Measurements from ENCODE around the gene NBDY. TPM values are rescaled to one million over a fixed set of nuclear protein-coding genes. Genes with fewer than 3 reads are reported as not detected.
A peak's percentile ranks its signal among the peaks of the same experiment; 100 is the strongest.

The NBDY gene
- total and polyA plus RNA-seq, 7 donors, result 5.2 to 15.6 (median 6.7) TPM

DNA sequence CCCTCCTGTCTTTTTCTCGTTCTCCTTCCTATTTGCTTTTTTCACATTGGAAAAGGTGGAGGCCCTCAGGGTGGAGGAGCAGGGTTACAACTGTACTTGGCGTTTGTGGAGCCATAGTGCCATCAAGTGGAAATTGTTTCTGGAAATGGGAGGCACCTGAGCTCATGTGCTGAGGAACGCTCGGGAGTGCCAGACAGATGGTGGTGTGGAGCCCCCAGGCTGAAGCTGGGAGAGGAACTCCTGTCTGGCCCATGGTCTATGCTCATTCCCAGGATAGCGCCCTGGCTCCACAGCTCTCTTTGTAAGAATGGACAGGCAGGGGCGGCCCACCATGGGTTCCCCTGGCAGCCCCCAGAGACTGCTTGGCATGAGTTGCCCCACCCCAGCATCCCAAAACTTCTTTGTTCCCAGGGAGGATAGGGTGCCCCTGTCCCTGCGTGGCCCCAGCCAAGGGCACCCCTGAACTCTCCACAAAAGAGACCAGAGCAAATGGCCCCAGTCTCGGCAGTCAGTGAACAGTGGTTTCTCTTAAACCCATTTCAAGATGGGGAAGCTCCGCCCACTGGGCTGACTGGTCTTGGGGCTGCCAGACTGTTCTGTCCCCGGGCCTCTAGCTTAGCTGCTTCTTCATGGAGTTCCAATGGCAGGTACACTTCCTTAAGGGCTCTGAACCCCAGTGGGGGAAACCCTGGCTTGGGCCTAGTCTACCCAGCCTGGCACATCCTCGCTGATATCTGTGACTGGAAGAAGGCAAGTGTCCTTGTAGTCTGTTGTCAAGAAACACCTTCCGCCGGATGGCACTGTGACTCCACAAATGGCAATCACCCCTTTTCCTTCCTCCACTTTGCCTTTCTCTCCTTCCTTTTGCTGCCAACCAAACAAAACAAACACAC is 70.1 kb downstream of the NBDY start:
- DNase-seq, result peak in 1 of 2 donors; percentile 62
- H3K9me3 ChIP-seq, result no peaks in the 10 kb centered on the region
- no peaks in the 10 kb centered on the region for H3K36me3 ChIP-seq (ENCODE audit: insufficient read depth in 1 of 2, low read depth in 1 of 2)
- peak overlapping the region; percentile 52 for H3K27ac ChIP-seq
- peak; percentile 59 to 68 (median 64) for ATAC-seq
- intact Hi-C loops (cut with DNase I), result loop anchor here in 1 of 2 donors (5.0 to 10.0 kb wide), 2 partner anchors 42 to 1226 kb away; no protein-coding TSS in a partner anchor
- peak overlapping the region; percentile 50 for H3K4me3 ChIP-seq
- TF ChIP-seq, protein P1, sequence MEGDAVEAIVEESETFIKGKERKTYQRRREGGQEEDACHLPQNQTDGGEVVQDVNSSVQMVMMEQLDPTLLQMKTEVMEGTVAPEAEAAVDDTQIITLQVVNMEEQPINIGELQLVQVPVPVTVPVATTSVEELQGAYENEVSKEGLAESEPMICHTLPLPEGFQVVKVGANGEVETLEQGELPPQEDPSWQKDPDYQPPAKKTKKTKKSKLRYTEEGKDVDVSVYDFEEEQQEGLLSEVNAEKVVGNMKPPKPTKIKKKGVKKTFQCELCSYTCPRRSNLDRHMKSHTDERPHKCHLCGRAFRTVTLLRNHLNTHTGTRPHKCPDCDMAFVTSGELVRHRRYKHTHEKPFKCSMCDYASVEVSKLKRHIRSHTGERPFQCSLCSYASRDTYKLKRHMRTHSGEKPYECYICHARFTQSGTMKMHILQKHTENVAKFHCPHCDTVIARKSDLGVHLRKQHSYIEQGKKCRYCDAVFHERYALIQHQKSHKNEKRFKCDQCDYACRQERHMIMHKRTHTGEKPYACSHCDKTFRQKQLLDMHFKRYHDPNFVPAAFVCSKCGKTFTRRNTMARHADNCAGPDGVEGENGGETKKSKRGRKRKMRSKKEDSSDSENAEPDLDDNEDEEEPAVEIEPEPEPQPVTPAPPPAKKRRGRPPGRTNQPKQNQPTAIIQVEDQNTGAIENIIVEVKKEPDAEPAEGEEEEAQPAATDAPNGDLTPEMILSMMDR (IDR thresholded peaks at IDR 0.05), result peak; percentile 65
- peaks cover 27% of the 10 kb centered on the region for H3K4me1 ChIP-seq
- no peaks in the 10 kb centered on the region for H3K27me3 ChIP-seq (ENCODE audit: insufficient read depth in 3 of 3, low read length in 2 of 3)
- WGBS, 3 donors, result 62 to 73% (median 70%) methylated on average over 12 to 13 of the region's 13 CpGs

- DNase-seq, result no peak
- peaks cover 36% of the 10 kb centered on the region for H3K4me1 ChIP-seq
- H3K9me3 ChIP-seq, result no peaks in the 10 kb centered on the region
- no peak overlapping the region for H3K27ac ChIP-seq
- no peaks in the 10 kb centered on the region for H3K27me3 ChIP-seq (ENCODE audit: insufficient read depth in 3 of 3, low read length in 2 of 3)
- TF ChIP-seq, protein P1 (IDR thresholded peaks at IDR 0.05), result no peak
- no peaks in the 10 kb centered on the region for H3K36me3 ChIP-seq (ENCODE audit: insufficient read depth in 1 of 2, low read depth in 1 of 2)
- intact Hi-C loops (cut with DNase I), result no loop called here
- WGBS, 3 donors, result 83 to 92% (median 89%) methylated on average over 2 to 3 of the region's 3 CpGs
- no peak for ATAC-seq
- H3K4me3 ChIP-seq, result no peak overlapping the region
Measured at GRCh38 chrX:56800307-56800706, 71.3 kb downstream of the NBDY start.

GRCh38 chrX:56800801-56801200 is 71.8 kb downstream of the NBDY start:
- intact Hi-C loops (cut with DNase I), result no loop called here
- no peaks in the 10 kb centered on the region for H3K9me3 ChIP-seq

GRCh38 chrX:56802428-56802827 is 73.4 kb downstream of the NBDY start:
- H3K4me1 ChIP-seq, result peaks cover 36% of the 10 kb centered on the region
- TF ChIP-seq, protein P1 (IDR thresholded peaks at IDR 0.05), result no peak
- peak; percentile 6 to 26 (median 16) for ATAC-seq
- intact Hi-C loops (cut with DNase I), result loop anchor here in 1 of 2 donors (2.0 kb wide), 1 partner anchor 176 kb away; no protein-coding TSS in a partner anchor
- H3K27me3 ChIP-seq (ENCODE audit: insufficient read depth in 3 of 3, low read length in 2 of 3), result no peaks in the 10 kb centered on the region
- peak overlapping the region; percentile 92 for H3K27ac ChIP-seq
- peak in 1 of 2 donors; percentile 57 for DNase-seq
- peak overlapping the region; percentile 84 for H3K4me3 ChIP-seq
- H3K36me3 ChIP-seq (ENCODE audit: insufficient read depth in 1 of 2, low read depth in 1 of 2), result no peaks in the 10 kb centered on the region
- H3K9me3 ChIP-seq, result no peaks in the 10 kb centered on the region
- 39 to 68% (median 46%) methylated on average over 4 of the region's 4 CpGs for WGBS, 3 donors

More at GRCh38 chrX:56800801-56801200, 71.8 kb downstream of the NBDY start:
- no peak overlapping the region for H3K4me3 ChIP-seq
- WGBS, 3 donors, result 72 to 86% (median 72%) methylated on average over 7 of the region's 7 CpGs
- peaks cover 40% of the 10 kb centered on the region for H3K4me1 ChIP-seq
- ATAC-seq (no peak), DNase-seq (no peak)
- no peak overlapping the region for H3K27ac ChIP-seq
- TF ChIP-seq, protein P1 (IDR thresholded peaks at IDR 0.05), result no peak
- no peaks in the 10 kb centered on the region for H3K36me3 ChIP-seq (ENCODE audit: insufficient read depth in 1 of 2, low read depth in 1 of 2)
- no peaks in the 10 kb centered on the region for H3K27me3 ChIP-seq (ENCODE audit: insufficient read depth in 3 of 3, low read length in 2 of 3)
